GM20000 (cell line): Measurements from ENCODE around the gene ELOB.

Experiments used
- DNase-seq: peaks from one replicate; pipeline ENCODE4 v3.0.0; 2012; ENCODE audit warnings: low spot score
- CTCF ChIP-seq: IDR thresholded peaks from 2 replicates; pipeline ENCODE4 v1.5.1; 2012; ENCODE audit warnings: mild to moderate bottlenecking, control low read depth; ENCODE audit errors: extremely low read depth, missing control alignments

Gene ELOB

GRCh38 chr16:2745961-2746360 is 31.1 kb downstream of the ELOB start:
- TF ChIP-seq CTCF: no peak
- DNase-seq: no peak

DNA sequence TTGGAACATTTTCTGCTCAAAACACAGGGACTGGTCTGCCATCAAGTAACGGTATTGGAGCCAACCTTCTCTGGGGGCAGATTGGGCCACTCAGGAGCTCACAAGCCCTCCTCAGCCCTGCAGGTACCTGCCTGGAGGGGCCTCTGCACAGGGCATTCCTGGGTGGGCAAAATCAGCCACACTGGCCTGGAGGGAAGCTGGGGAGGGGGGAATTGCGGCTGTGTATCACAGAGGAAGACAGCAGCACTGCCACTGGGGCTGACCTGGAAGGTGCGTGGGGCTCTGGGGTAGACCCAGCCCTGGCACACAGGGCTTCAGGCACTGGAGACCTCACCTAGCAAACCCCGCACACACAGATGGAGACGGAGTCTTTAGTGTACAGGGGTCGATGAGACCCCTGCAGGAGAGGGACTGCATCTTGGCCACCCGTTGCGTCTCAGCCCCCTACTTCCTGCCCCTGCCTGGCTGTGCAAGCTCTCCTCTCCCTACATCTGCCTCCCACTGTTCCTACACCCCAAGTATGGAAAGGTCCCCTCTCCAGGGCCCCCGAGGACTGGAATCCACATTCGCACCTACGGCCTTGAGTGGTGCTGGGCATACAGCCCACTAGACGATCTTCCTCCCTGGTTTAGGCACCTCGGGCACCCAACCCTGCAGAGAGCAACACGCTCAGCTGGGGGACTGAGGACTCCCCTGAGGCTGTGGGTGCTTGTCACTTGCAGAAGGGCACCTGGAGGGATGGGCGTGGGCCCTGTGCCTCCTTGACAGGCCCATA is 31.8 kb downstream of the ELOB start:
- no peak for DNase-seq
- TF ChIP-seq CTCF: no peak

DNA sequence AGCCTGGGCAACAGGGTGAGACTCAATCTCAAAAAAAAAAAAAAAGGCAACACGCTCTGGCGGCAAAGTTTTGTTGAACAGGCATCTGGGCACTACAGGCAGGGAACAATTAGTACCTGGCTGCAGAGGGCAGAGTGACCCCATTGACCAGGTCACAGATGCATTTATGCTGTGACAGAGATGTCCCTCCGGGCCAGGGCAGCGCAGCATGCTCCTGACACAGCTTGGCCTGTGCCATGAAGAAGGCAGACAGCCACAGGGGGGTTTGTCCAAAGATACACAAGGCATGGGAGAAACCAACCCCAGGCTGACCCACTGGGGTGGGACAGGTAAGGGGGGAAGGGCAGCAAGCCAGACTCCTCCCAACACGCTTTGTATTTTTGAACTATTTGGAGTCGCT is 32.4 kb downstream of the ELOB start:
- no peak for DNase-seq
- TF ChIP-seq CTCF: no peak

DNA sequence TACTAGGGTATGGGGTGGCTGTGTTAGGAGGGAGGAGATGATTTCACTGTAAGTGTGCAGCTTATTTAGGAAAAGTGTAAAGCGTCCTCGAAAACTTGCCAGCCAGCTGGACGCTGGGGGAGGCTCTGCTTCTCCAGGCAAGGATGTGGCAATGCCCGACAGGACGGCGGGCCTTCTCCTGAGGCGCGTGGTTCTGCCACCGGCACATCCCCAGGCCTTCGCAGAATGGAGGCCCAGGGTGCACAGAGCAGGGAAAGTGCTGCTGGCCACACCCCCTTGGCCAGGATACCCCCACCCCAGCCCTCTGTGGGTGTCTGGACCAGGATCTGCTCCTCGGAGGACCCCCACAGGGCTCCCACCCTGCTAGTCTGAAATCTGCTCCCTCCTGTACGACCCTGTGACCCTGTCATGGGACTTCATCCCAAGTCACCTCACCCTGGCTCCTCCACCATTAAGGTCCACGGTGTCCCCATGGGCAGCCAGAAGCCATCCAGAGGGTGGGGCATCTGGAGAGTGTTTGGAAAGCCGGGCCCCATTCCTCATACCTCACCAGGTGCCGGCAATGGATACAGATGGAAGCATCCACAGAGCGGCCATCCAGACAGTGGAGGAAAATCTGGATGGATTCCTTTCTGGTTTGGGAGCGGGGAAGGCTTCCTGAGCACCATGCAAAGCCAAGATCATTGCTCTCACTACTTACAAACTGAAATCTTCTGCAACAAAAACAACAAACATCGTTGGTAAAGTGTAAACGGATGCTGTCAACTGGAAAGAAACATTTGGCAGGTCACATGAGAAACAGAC is 33.9 kb downstream of the ELOB start:
- TF ChIP-seq CTCF: no peak

GRCh38 chr16:2742323-2743006 is 34.6 kb downstream of the ELOB start:
- no peak for TF ChIP-seq CTCF
- DNase-seq: no peak

More for the DNA sequence above, 33.9 kb downstream of the ELOB start:
- DNase-seq: no peak

GRCh38 chr16:2741168-2741567 is 35.9 kb downstream of the ELOB start:
- TF ChIP-seq CTCF: no peak

GRCh38 chr16:2740476-2740875 is 36.6 kb downstream of the ELOB start:
- no peak for TF ChIP-seq CTCF
- DNase-seq: no peak

More at GRCh38 chr16:2741168-2741567, 35.9 kb downstream of the ELOB start:
- DNase-seq: no peak
